Measurements from ENCODE around the gene RCBTB1. TPM values are rescaled to one million over a fixed set of nuclear protein-coding genes. Genes with fewer than 3 reads are reported as not detected.

Gene RCBTB1
- total RNA-seq, 4 donors from 2014 or later, result 82.2 to 172 (median 98.0) TPM

DNA sequence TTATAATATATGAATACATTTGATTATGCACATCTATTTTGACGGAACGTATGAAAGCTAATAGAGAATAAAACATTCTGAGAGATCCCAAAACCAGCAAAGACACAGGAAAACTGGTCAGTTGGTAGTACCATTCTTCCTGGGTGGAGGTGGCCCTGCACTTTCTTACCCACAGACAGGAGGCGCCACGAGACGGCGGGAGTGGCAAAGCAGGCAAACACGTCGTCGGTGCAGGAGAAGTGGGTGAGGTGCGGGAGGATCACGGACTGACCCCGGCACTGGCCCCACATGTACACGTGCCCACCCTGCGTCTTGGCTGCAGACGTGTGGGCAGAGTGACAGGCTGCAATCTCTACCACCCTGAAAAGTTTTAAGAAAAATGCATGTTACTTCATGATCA, 36.1 kb downstream of the RCBTB1 start:
- peaks cover 0 to 22% of the 10 kb centered on the region in 2 donors for H3K4me1 ChIP-seq
- WGBS, 2 donors, result 89 to 91% methylated on average over 15 of the region's 15 CpGs
- no peak overlapping the region for H3K27ac ChIP-seq
- no peak overlapping the region for H3K4me3 ChIP-seq (replicated peaks in 1 of 3)
- peaks cover 16 to 43% of the 10 kb centered on the region in 2 donors for H3K36me3 ChIP-seq
- no peaks in the 10 kb centered on the region for H3K27me3 ChIP-seq
- intact Hi-C loops (cut with DNase I), result no loop called here
- no peaks in the 10 kb centered on the region for H3K9me3 ChIP-seq
- no peak for DNase-seq
- TF ChIP-seq POLR2A (IDR thresholded peaks at IDR 0.05) (no peak), CTCF (IDR thresholded peaks at IDR 0.05) (no peak)

DNA sequence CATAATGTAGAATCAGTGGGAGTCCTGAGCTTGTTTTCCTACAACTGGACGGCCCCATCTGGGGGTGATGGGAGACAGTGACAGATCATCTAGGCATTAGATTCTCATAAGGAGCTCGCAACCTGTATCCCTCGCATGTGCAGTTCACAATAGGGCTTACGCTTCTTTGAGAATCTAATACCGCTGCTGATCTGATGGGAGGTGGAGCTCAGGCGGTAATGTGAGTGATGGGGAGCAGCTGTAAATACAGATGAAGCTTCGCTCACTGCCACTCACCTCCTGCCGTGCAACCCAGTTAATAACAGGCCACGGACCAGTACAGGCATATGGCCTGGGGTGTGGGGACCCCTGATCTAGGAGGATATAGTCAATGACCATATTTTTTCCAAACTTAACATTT, 38.8 kb downstream of the RCBTB1 start:
- no peak overlapping the region for H3K4me3 ChIP-seq (replicated peaks in 1 of 3)
- intact Hi-C loops (cut with DNase I), result no loop called here
- no peaks in the 10 kb centered on the region for H3K9me3 ChIP-seq
- peaks cover 20 to 45% of the 10 kb centered on the region in 2 donors for H3K36me3 ChIP-seq
- H3K27ac ChIP-seq, result peak overlapping the region in 2 of 3 donors; percentile 26 to 45
- H3K27me3 ChIP-seq, result no peaks in the 10 kb centered on the region
- TF ChIP-seq POLR2A (IDR thresholded peaks at IDR 0.05) (no peak), CTCF (IDR thresholded peaks at IDR 0.05) (no peak)
- no peak for DNase-seq
- WGBS, 2 donors, result 94 to 96% methylated on average over 9 of the region's 9 CpGs
- peaks cover 0 to 22% of the 10 kb centered on the region in 2 donors for H3K4me1 ChIP-seq

DNA sequence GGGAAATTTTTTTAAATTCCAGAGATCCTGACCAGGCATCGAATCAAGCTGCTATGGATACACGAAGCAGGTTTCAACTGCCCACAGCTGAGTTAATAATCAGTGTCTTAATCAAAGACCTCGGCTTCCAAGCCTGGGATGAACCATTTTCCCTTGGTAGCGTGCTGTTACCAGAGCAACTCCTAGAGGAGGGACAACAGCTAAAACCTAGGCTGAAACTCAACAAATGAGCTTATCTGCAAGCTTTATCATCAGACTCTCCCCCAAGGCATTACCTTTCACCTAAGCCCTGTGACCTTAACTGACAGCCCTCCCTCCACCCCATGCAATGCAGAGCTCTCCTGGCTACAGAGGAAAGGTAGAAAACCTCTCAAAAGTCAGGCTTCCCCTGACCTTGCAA, 39.7 kb downstream of the RCBTB1 start:
- intact Hi-C loops (cut with DNase I), result no loop called here
- Histone ChIP-seq H3K9me3 (no peaks in the 10 kb centered on the region), H3K4me1 (peaks cover 0 to 22% of the 10 kb centered on the region in 2 donors), H3K27ac (peak overlapping the region in 2 of 3 donors; percentile 26 to 45), H3K27me3 (no peaks in the 10 kb centered on the region), H3K4me3 (replicated peaks in 1 of 3) (no peak overlapping the region), H3K36me3 (peaks cover 20 to 45% of the 10 kb centered on the region in 2 donors)
- DNase-seq, result no peak
- 63 to 64% methylated on average over 4 of the region's 4 CpGs for WGBS, 2 donors
- TF ChIP-seq POLR2A (IDR thresholded peaks at IDR 0.05), result no peak
- TF ChIP-seq CTCF (IDR thresholded peaks at IDR 0.05), result no peak

DNA sequence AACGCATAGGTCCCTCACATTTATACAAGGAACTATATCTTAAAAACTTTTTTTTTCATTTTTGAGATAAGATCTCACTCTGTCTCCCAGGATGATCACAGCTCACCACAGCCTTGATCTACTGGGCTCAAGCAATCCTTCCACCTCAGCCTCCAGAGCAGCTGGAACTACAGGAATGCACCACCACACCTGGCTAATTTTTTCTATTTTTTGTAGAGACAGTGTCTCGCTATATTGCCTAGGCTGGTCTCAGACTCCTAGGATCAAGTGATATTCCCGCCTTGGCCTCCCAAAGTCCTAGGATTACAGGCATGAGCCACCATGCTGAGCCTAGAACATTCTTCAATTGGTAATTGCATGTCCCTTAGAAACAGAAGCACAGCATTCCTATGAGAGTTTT, 41.7 kb downstream of the RCBTB1 start:
- H3K4me1 ChIP-seq, result peaks cover 0 to 38% of the 10 kb centered on the region in 2 donors
- intact Hi-C loops (cut with DNase I), result no loop called here
- no peaks in the 10 kb centered on the region for H3K27me3 ChIP-seq
- DNase-seq, result no peak
- no peak overlapping the region for H3K27ac ChIP-seq
- peaks cover 19 to 28% of the 10 kb centered on the region in 2 donors for H3K36me3 ChIP-seq
- no peak for TF ChIP-seq CTCF (IDR thresholded peaks at IDR 0.05)
- no peak for TF ChIP-seq POLR2A (IDR thresholded peaks at IDR 0.05)
- H3K4me3 ChIP-seq (replicated peaks in 1 of 3), result no peak overlapping the region
- no peaks in the 10 kb centered on the region for H3K9me3 ChIP-seq
- WGBS, 2 donors, result 93 to 97% methylated on average over 3 of the region's 3 CpGs

DNA sequence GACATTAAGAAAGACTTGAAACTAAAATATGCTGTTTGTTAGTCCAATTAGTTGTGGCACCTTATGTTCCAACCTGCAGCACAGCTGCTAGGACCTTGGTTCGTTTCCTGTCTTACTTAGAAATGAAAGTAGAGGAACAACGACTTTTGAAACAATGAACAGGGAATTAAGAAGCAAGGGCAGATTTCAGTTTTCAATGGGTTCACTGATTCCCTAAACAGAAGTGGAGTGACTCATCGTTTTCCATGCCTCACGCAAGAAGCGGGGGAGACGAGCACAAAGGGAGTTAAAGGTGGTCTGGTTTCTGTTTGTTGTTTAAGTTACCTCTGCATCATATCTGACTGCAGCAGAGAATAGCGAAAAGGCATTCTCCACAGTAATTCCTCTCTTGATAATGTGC, 44.8 kb downstream of the RCBTB1 start:
- intact Hi-C loops (cut with DNase I), result no loop called here
- H3K27ac ChIP-seq, result peak overlapping the region in 2 of 3 donors; percentile 50 to 59
- no peak overlapping the region for H3K4me3 ChIP-seq (replicated peaks in 1 of 3)
- H3K36me3 ChIP-seq, result peaks cover 5 to 24% of the 10 kb centered on the region in 2 donors
- 62 to 64% methylated on average over 7 of the region's 7 CpGs for WGBS, 2 donors
- DNase-seq, result no peak
- H3K27me3 ChIP-seq, result no peaks in the 10 kb centered on the region
- no peak for TF ChIP-seq CTCF (IDR thresholded peaks at IDR 0.05)
- TF ChIP-seq POLR2A (IDR thresholded peaks at IDR 0.05), result no peak
- H3K9me3 ChIP-seq, result no peaks in the 10 kb centered on the region
- peaks cover 10 to 32% of the 10 kb centered on the region in 2 donors for H3K4me1 ChIP-seq

Measured in thyroid gland (tissue), 4 donors.